Renal pelvis (tissue), 4 donors: ENCODE data around the gene FADS2. TPM values are rescaled to one million over a fixed set of nuclear protein-coding genes. Genes with fewer than 3 reads are reported as not detected.

ENCODE experiments used
- DNase-seq: peaks from one replicate; pipeline ENCODE4 v3.0.0-alpha.2; 2013
- polyA plus RNA-seq, 3 donors: library from polyadenylated mRNA; unstranded; fragments of 120-200 nt; gene quantifications; one replicate each; pipeline ENCODE4 v1.2.1, GENCODE V29; 2013; ENCODE audit not compliant: insufficient read length in 3 of 3

The FADS2 gene
- polyA plus RNA-seq, 3 donors: 105 to 148 (median 111) TPM

DNA sequence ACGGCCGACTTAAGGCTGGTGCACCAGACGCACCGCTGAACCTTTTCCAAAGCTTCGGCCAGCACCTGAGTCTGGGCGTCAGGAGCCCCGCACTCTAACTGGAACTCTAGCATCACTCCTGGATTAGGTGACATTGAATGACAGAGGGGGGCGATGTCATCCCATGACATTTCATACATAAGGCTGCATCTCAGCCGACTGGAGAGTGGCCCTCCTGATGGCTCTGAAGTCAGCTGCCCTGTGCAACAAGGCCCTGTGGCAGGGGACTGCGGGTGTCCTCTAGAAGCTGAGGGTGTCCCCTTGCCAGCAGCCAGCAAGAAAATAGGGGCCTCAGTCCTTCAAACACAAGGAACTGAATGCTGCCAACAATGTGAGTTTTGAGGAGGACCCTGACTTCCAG is 73.3 kb downstream of the FADS2 start:
- DNase-seq: no peak

DNA sequence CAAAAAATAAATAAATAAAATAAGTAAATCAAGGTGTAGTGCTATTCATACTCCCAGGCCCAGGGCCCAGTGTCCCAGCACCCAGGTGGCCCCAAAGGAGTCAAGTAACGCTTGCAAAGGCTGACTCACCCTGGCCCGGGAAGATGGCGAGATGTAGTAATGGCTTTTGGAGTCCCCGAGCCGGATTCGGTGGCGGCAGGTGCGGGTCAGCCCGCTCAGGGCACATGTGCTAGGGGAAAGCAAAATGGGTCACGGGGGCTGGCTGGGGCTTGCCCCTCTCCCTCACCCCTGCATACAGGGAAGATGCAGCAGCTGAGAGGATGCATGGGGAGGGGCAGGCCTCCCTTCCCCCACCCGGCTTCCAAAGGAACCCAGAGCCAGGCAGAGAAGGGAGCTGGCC is 74.2 kb downstream of the FADS2 start:
- no peak for DNase-seq

DNA sequence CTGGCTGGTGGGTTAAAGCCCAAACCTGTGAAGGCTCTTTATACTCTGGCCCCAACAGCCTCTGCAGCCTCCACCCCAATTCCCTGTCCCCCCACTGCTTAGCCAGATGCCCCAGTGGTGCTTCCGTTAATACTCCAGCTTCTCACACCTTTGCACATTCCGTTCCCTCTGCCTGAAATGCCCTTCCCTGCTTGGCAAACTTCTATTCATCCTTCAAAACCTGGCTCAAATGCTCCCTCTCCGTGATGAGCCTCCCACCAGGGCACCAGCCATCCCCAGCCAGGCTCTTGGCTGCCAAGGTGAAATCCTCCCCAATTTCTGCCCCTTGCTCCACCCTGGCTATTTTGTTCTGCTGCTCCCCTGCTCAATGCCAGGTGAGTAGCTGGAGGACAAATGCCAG is 75.7 kb downstream of the FADS2 start:
- DNase-seq: no peak

DNA sequence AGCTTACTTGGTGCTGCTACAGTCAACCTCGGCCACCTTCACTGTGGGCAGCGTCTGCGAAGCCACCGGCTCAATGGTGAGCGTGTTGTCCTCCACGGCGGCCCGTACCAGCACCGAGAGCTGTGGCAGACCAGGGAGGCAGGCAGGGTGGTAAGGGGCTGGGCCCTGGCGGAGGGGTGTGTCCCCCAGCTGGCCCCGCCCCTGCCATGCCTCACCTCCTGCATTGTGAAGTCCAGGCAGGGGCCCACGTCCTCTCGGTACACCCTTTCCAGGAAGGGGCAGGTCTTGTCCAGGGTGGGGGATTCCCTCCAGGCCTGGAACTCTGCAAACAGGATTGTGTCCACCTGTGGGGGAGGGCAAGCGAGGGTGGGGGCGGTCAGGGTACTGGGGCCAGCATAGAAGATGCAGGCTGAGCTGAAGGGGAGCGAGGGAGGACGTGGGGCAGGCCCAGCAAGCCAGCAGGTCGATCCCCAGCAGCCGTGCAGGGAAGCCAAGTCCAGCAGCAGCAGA is 76.5 kb downstream of the FADS2 start:
- DNase-seq: no peak

DNA sequence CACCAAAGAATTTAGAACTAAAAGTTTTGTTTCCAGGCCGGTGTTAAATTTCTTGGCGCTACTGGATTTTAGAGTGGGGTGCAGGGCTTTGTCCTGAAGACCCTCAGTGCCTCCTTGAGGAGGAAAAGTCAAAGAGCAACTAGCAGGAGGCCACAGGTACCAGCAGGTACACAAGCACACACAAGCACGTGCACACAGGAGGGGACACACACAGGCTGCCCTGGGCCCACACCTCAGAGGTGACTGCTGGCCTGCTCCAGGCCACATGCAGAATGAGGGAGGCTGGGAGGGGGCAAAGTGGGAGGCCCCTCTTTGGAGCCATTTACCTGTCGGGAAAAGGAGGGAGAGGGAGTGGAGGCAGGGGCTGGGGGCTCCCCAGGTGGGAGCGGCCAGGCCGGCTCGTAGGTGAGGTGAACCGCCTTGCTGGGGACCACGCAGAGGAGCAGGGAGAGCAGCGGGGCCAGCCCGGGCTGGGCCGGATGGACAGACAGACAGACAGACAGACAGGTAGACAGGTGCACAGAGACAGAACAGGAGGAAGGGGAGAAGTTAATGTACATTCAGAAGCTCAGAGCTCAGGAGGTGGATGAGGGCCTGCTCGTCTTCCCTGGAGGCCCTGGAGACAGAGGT is 77.1 kb downstream of the FADS2 start:
- DNase-seq: no peak

DNA sequence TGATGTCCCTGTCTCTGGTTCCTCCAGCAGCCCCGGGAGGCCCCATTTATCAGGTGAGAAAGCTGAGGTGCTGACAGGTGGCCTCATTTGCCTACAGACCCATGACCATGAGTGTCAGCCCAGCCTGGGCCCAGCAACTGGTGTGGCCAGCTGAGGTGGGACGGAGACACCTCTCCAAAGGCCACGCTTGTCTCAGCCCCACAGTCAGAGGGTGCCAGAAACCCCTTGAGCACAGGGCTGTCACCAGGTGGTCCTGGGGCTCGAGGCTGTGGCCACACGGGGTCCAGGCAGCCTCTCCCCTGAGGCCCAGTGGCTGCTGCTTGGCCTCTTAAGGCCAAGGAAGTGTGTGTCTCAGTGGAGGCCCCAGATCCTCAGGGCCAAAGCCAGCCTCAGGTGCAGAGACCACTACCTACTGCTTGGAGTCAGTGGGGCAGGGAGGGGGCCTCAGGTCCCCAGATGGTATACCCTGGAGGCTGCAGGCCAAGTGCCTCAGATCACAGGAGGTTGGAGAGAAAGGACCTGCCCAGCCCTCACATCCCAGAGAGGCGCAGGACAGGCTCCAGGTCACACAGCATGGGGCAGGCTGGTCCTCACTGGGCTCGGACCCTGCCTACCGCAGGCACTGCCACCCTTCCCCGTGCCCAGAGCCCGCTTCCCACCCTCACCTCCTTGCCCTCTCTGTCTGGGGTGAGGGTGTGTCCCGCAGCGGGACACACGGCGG is 77.9 kb downstream of the FADS2 start:
- DNase-seq: no peak

DNA sequence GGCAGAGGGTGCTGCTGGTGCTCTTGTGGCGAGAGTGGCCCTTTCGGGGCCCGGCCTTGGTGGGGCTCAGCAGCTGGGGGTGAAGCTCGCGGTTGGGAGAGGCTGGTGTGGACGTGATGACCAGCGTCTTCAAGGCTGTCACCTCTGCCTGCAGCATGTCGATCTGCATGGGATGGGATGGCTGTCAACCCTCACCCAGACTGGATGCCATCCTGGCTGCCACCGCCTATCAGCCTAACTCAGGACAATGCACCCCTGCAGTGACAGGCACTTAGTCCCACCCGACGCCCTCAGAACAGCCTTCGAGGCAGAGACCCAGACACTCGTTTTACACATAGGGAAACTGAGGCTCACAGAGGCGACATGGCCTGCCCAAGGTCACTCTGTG is 78.4 kb downstream of the FADS2 start:
- DNase-seq: no peak

DNA sequence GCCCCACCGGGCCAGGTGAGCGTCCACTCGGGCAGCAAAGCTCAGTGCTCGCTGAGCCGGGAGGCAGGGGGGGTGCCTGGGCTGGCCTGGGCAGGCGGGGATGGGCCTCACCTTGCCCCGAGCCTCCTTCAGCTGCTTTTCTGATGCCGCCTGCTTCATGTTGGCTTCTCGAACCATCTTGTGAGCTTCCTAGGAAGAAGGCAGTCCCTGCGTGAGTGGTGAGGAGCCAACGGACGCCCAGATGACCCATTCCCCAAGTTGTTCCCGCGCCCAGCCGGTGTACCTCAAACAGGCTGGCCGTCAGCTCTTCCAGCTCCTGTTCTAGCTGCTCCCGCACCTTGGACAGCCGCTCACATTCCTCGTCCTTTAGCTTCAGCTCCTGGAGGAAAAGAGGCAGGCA is 79.2 kb downstream of the FADS2 start:
- no peak for DNase-seq

DNA sequence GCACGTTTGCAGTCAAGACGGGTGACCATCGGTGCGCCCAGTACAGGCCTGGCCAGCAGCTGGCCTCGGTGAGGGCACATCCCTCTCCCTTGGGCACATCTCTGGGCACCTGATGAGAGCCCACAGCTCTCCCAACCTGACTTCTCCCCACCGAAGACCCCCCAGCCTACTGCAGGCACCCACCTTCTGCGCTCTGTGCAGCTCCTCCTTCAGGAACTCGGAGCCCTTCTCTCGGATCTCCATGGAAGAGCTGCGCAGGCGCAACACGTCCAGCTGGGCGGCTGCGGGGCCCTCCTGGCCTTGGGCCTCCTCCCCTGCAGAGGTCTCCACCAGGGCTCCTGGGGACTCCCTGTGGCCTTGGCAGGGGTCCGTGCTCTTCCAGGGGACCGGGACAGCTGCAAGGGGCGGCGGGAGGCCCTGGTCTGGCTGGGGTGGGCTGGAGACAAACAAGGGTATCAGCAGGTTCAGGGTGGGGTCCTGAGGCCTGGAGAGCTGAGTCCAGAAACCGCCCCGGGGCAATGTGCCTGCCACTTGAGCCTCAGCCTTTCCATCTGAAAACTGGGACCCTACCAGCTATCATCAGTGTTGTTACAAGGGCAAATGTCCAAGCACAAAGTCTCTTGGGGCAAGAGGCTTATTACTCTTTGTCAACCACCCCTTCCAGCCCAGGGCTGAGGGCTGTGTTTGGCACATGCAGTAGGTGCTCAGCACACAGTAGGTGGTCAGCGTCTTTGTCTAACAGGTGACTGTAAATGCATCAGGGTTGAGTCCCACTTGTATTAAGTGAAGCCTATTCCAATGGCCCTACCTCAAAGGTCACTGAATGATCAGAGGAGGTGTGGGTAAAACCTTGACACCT is 80.0 kb downstream of the FADS2 start:
- DNase-seq: no peak

DNA sequence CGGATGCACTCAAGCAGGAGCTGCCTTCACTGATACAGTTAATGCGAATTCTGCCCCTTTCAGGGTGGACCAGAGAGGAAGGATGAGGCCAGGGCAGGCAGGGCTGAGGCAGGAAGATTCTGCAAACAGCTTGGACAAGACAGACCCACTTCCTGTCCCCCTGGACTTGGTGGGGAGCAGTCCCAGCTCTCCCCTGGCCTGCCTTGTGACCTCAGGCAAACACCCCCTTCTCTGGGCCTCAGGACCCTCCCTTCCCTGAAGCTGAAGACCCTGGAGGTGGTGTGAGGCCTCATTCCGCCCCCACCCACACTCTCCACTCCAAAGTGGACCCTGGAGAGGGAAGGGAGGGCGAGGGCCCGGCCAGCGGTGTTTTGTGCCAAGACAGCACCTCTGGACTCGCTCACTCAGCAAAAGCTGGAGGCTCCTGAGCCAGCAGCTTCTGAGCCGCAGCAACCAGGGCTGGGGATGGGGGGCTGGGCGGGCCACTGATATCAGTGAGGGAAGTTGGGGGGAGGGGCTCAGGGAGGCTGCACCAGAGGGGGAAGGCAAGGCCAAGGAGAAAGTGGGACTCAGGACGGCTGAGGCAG is 80.7 kb downstream of the FADS2 start:
- DNase-seq: no peak

DNA sequence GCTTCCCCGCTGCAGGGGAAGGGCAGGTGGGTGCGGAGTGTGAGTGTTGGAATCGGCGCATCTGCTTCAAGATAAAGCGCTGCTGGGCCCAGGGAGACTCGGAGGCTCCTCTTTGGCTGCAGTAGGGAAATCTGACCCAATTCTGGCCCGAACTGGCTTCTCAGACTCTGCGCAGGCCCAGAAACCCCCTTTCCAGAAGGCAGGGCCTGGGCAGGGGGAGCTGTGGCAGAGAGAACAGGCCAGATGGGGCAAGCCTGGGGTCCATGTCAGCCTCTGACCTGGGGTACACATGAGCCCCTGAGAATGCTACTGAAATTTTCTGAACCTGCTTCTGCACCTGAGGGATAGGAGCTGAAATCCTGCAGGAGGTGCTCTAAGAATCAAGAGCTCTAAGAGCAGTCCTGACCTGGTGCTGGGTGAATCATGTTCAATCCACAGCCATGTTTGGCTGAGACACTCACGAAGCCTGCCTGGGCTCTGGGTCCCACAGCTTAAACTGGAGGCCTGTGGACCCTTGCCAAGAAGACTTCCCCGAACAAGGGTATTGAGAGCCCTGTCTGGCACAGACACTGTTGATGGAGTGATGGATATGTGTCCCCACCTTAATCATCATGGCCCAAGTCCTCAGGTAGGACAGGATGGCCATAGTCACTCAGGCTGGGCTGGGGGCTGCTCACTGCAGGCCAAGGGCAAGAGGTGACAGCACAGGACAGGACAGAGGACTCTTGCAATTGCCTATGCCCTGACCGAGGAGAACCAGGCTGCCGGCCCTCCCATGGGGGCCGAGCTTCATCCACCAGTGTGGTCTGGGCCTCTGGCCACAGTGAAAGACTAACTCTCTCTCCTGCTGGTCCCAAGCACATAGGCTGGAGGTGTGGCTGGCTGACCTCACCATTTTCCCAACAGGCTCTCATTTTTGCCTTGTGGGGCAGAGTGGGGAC is 82.4 kb downstream of the FADS2 start:
- no peak for DNase-seq

DNA sequence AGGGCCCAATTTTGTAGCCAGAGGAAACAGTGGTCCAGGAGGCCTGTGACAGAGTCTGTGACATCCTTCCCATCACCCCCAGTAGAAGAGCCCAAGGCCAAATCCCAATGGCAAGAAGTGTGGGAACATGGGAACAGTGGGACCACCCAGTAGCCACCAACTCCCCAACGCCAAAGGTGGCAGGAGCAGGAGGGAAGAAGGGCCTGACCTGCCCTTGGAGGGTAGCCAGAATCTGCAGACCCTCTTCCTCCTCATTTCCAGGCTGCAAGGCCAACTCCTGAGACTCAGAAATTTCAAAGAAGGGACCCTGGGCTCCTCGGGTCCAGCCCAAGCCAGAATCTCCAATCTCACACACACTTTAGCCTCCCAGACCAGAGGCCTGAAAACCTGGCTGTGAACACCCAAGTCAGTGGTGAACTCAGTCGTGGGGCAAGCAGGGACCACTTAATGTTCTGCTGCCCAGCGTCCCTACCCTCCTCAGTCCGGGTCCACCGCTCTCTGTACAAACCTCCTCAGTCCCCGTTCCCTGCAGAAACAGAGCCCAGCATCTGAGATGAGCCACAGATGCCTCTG is 83.1 kb downstream of the FADS2 start:
- DNase-seq: no peak

DNA sequence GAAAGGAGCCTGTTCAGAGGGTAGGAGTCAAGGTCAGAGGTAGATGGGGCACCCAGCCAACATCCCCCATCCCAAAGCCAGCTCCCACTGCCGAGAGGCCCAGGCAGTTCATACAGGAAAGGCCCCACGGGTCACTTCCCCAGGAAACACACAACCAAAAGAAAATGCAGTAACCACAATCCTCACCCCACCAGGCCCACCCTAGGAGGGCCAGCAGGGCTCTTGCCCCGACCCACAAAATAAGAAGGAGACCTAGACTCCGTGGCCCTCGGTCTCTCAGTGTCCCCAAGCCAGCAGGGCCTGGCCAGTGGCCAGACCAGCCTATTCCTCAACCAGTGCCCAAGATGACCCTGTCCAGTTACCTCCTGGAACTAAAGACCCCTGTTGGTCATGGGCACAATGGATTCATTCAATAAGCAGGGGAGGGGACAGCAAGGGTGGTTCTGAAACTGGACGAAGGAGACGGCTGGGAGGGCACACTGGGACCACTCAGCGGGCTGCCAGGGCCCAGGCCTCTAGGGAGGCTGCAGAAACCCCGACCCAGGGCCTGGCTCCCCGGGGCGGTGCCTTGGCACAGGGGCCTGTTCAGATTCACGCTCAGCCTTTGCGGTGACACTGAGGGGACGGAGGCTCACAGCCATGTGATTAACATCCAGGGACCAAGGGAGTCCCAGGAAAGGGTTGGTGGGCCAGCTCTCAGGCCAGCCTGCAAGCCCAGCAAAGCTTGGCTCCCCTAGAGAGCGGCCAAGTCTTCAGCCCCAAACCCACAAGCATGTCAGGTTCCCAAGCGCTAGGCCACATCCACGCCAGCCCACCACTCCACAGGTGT is 83.8 kb downstream of the FADS2 start:
- DNase-seq: no peak

DNA sequence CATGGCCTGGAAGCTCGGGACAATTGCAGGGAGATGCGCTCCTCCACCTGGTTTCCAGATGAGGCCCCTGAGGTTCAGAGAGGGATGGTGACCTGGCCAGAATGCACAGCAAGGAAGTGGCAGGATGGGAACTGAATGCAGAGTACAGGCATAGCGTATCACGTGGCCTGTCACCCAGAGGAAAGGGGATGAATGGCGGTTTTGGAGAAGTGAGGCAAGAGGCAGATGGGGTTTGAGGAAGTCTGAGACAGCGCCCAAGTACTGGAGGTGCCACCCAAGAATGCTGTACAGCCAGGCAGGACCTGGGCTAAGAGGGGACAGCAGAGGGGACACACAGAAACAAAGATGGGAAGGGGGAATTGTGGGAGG is 84.4 kb downstream of the FADS2 start:
- DNase-seq: no peak

DNA sequence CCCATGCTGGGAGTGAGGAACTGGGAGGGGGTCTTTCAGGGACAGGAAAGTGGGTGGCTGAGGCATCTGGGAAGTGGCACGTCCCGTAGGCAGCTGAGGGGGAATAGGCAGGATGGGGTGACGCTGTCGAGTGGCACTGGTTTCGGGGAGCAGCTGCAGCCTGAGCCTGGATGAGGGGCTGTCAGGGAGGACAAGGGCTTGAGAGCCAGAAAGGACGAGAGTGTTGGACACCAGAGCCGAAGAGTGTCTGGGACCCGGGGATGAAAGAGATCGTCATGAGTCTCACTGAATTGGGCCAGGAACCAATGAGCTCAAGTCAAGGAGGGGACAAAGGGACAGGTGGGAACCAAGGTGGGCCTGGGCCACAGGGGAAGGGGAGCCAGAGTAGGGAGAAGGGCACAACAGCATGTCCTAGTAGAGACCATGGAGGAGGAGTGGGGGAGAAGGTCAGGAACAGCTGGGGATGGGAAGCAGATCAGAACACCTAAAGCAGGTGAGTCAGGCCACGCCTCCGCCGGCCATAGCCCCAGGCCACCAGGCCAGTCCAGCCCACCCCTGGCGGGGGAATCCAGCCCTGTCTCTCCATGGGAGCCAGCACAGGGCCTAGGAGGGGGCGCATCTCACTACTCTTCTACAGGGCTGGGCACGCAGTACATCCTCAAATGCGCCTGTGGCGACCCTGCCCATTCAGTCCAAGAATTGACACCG is 85.0 kb downstream of the FADS2 start:
- no peak for DNase-seq

DNA sequence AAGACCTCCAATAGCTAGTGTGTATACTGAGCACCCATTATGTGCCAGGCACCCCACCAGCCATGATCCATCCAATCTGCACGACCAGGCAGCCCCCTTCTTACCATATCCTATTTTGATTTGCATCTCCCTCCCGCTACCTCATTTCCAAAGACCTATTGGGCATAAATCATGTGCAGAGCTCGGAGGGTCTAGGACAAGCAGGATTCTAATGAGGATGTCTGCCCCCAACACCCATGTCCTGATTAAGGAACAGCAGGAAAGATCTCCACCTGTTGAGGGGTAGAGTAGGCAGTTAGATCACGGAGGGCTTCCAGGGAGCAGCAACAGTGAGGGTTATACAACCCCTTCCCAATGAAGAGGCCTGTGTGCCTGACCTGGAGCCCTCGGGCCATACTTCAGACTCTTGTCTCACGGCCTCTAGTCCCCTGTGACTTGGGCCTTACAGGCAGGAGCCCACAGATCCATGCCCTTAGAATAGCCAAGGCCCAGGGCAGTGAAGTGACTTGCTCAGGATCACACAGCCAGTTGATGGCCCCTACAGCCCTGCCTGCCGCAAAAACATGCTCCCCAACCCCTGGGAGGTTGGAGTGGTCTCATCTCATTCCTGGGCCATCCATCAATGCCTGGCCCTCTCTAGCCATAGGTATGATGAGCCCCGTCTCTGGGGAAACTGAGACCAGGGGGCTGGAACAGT is 85.7 kb downstream of the FADS2 start:
- no peak for DNase-seq

DNA sequence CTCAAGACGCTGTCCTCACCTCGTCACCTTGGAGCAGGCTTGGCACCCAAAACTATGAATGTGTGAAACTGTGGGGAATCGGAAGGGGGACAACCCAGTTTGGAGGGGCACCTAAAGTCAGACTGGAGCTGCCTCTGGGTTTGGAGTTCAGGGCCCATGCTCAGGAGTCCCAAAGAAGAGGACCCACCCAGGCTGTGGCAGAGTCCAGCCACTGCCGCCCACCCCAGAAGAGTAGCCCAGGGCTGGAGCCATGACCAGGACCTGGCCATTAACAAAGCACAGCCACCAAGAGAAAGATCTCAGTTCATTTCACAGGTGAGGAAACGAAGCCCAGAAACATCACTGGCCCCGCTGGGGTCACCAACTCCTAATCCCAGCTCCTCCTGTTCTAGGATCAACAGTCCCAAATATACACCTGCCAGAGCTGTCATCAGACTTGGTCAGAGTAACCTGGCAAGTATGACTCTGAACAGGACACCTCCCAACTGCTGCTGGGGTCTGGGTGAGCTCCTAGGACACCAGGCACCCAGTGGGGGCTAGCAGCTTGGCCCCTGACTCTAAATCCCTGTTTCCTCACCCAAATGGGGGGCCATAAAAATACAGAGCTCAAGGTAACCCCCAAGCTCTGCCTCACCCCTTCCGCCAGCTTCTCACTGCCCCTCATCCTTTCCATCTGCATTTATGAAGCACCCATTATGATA is 86.5 kb downstream of the FADS2 start:
- DNase-seq: no peak

DNA sequence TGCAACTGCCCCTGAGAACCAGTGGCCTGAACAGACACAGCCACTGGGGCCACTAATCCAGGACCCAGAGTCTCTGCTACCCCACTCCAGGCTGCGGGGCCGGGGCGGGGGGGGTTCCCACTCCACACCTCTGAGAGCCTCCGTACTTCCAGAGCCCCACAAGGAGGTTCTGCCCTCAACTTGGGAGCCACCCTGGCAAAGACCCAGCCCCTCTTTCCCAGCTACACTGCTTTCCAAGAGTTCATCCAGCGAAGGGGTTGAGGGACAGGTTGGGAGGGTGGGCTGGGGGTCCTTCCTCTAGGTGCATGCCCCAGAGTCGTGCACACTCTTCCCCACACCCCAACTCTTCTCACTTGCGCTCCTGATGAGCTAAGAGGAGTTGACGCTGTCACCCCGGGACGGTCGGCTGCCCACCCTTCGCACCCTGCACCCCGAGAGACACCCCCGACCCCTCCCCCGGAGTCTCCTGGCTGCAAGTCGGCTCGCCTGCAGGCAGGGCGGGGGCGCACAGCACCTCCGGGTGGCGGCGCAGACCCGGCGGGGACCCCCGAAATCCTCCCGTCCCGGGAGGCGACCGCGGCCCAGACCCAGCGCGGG is 88.7 kb downstream of the FADS2 start:
- DNase-seq: no peak
